ENCODE measurements around the gene SLC9A3. TPM values are rescaled to one million over a fixed set of nuclear protein-coding genes. Genes with fewer than 3 reads are reported as not detected.

Gene SLC9A3
- total RNA-seq, 1 donor from 2014 or later: 3.3 TPM

DNA sequence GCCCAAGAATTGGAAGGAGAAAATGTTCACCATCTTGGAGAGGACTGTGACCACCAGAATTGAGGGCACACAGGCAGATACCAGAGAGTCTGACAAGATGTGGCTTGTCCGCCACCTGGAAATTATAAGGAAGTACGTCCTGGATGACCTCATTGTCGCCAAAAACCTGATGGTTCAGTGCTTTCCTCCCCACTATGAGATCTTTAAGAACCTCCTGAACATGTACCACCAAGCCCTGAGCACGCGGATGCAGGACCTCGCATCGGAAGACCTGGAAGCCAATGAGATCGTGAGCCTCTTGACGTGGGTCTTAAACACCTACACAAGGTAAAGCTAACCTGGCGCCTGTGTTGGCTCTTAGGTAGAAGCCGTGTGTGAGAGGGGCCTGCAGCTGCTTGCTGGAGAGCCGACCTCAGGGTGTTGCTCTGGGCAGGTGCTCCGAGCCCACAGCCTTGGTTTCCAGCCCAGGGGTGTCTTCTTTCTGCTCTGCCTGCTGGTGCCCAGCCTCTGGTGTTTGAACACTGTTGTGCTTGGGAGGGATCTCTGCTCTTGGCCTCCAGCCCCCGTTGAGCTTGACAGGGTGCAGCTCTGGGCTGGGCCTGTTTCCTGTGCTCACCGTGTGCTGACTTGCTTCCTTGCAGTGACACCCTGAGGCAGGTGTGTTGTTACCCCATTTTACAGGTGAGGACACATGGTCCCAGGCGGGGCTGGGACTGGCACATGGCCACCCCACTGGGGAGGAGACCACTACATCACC, 70.3 kb downstream of the SLC9A3 start:
- intact Hi-C loops (cut with micrococcal nuclease): no loop called here
- H3K4me3 Mint-ChIP-seq: peak overlapping the region; percentile 54

DNA sequence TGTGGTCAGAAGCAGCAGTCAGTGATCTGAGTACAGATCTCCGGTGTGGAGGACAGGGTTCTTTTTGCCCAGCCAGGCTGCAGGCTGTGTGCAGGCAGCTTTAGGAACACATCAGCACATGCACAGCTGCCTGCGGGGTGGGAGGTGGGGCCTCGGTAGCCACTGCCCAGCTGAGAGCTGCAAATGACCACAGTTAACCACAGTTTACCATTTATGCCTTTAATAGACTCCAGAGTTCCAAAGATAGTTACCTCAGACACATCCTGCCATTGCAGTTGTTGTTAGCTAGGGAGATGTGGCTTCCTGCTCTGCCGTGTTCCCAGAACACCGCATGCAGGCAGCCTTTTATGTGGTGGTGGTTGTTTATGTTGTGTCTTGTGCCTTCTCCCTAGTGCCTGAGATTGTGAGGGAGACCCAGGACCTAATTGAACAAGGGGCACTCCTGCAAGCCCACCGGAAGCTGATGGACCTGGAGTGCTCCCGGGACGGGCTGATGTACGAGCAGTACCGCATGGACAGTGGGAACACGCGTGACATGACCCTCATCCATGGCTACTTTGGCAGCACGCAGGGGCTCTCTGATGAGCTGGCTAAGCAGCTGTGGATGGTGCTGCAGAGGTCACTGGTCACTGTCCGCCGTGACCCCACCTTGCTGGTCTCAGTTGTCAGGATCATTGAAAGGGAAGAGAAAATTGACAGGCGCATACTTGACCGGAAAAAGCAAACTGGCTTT, 71.1 kb downstream of the SLC9A3 start:
- H3K27ac Mint-ChIP-seq: peak overlapping the region; percentile 64
- peak overlapping the region; percentile 42 for H3K4me3 Mint-ChIP-seq
- H3K9me3 Mint-ChIP-seq: peaks cover 15% of the 10 kb centered on the region
- intact Hi-C loops (cut with micrococcal nuclease): no loop called here
- no peaks in the 10 kb centered on the region for H3K27me3 Mint-ChIP-seq
- H3K36me3 Mint-ChIP-seq (ENCODE audit: low read depth): peaks cover 88% of the 10 kb centered on the region
- H3K4me1 Mint-ChIP-seq: peaks cover 33% of the 10 kb centered on the region
- peak; percentile 72 for DNase-seq

More for the DNA sequence above, 70.3 kb downstream of the SLC9A3 start:
- peaks cover 88% of the 10 kb centered on the region for H3K36me3 Mint-ChIP-seq (ENCODE audit: low read depth)
- DNase-seq: no peak
- peaks cover 38% of the 10 kb centered on the region for H3K4me1 Mint-ChIP-seq
- peak overlapping the region; percentile 64 for H3K27ac Mint-ChIP-seq
- H3K27me3 Mint-ChIP-seq: no peaks in the 10 kb centered on the region
- H3K9me3 Mint-ChIP-seq: peaks cover 21% of the 10 kb centered on the region

DNA sequence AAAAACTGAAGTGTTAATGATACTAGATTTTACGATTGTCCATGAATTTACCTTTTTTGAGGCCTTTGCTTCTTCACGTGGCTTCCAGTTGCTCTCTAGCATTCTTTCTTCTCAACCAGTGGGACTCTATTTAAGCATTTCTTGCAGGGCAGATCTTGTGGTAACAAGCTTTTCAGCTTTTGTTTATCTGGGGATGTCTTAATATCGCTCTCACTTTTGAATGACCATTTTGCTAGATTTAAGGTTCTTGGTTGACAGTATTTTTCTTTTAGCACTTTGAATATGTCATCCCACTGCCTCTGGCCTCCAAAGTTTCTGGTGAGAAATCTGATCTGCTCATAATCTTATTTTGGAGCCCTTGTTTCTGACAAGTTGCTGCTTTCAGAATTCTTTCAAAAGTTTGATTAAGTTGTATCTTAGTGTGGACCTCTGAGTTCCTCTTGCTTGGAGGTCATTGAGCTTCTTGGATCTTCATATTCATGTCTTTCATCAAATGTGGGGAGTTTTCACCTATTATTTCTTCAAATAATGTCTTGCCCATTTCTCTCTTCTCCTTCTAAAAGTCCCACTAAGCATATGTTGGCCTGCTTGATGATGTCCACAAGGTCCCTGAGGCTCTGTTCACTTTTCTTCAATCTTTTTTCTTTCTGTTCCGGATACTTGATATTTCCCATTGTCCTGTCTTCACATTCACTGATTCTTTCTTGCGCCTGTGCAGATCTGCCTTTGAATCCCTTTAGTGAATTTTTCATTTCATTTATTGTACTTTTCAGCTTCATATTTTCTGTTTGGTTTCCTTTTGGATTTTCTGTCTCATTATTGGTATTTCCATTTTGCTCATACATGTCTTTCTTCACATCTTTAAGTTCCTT, 72.4 kb downstream of the SLC9A3 start:
- no peak overlapping the region for H3K27ac Mint-ChIP-seq
- peaks cover 89% of the 10 kb centered on the region for H3K36me3 Mint-ChIP-seq (ENCODE audit: low read depth)
- H3K9me3 Mint-ChIP-seq: peaks cover 15% of the 10 kb centered on the region
- H3K4me3 Mint-ChIP-seq: no peak overlapping the region
- no peak for DNase-seq
- H3K27me3 Mint-ChIP-seq: no peaks in the 10 kb centered on the region
- intact Hi-C loops (cut with micrococcal nuclease): no loop called here
- peaks cover 34% of the 10 kb centered on the region for H3K4me1 Mint-ChIP-seq

DNA sequence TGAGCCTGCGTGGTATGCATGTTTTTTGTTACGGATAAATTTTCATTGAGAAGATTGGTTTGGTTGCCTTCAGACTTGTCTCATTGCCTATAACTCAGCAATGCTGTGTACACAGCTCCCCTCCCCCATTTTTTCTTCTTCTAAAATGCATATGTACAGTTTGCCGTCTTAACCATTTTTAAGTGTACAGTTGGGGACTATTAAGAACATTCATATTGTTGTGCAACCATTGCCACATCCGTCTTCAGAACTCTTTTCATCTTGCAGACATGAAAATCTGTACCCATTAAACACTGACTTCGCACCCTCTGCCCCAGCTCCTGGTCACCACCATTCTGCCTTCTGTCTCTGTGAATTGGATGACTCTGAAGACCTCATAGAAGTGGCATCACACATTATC, 75.1 kb downstream of the SLC9A3 start:
- Mint-ChIP-seq H3K36me3 (ENCODE audit: low read depth) (peaks cover 84% of the 10 kb centered on the region), H3K27ac (no peak overlapping the region), H3K4me1 (peaks cover 46% of the 10 kb centered on the region), H3K27me3 (no peaks in the 10 kb centered on the region), H3K9me3 (peaks cover 15% of the 10 kb centered on the region), H3K4me3 (no peak overlapping the region)
- DNase-seq: no peak
- intact Hi-C loops (cut with micrococcal nuclease): loop anchor here (10.0 kb wide), 1 partner anchor 446 kb away; the partner anchor contains the start of genes BRD9 and TRIP13

DNA sequence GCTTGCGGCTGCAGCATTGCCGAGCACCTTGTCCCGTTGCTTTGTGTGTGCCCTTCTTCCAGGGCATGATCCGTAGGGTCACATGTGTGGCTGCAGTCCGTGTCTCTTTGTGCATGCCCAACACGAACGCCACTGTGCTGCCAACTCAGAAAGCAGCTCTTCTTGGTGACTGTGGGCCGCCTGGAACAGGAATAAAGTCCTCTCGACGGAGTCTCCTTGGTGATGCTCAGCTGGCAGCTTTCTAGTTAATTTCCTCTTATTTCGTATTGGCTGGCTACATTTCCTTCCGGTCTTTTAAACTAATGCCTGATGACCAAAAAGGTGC, 75.5 kb downstream of the SLC9A3 start:
- no peak for DNase-seq
- intact Hi-C loops (cut with micrococcal nuclease): loop anchor here (10.0 kb wide), 1 partner anchor 446 kb away; the partner anchor contains the start of genes BRD9 and TRIP13
- H3K4me3 Mint-ChIP-seq: no peak overlapping the region
- no peak overlapping the region for H3K27ac Mint-ChIP-seq
- H3K9me3 Mint-ChIP-seq: peaks cover 15% of the 10 kb centered on the region
- H3K36me3 Mint-ChIP-seq (ENCODE audit: low read depth): peaks cover 80% of the 10 kb centered on the region
- peaks cover 43% of the 10 kb centered on the region for H3K4me1 Mint-ChIP-seq
- H3K27me3 Mint-ChIP-seq: no peaks in the 10 kb centered on the region

DNA sequence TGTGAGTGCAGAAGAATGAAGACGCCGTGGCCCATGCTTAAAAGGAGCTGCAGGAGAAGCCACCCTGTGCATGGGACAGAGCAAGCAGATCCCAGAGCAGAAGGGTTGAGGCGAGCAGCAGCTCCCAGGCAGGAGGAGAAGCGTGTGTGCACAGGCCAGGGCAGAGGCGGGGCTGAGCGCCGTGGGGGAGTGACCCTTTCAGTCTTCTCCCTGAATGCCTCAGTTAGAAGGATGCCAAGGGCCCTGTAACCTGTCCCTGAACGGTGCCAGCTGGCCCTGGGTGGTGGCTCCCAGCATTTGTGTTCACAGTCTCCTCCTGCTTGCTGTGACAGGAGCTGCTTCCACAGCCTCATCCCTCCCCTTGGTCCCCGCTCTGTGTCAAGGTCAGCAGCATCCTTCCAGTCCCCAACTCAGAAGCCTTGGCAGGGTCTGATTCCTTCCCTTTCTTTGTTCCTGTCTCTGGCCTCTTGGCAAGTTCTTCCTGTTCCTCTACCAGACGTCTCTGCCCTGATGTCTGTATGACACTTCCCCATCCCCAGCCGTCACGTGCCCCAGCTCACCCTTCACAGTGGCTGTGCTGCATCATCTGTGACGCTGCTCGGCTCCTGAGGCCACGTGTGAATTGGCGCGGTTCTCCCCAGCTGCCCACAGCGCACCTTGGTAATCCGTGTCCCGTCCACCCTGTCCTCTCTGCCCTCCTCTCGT, 76.0 kb downstream of the SLC9A3 start:
- DNase-seq: no peak
- H3K27ac Mint-ChIP-seq: no peak overlapping the region
- peaks cover 38% of the 10 kb centered on the region for H3K4me1 Mint-ChIP-seq
- no peak overlapping the region for H3K4me3 Mint-ChIP-seq
- intact Hi-C loops (cut with micrococcal nuclease): loop anchor here (10.0 kb wide), 1 partner anchor 447 kb away; the partner anchor contains the start of genes BRD9 and TRIP13
- H3K36me3 Mint-ChIP-seq (ENCODE audit: low read depth): peaks cover 75% of the 10 kb centered on the region
- no peaks in the 10 kb centered on the region for H3K27me3 Mint-ChIP-seq
- peaks cover 15% of the 10 kb centered on the region for H3K9me3 Mint-ChIP-seq

DNA sequence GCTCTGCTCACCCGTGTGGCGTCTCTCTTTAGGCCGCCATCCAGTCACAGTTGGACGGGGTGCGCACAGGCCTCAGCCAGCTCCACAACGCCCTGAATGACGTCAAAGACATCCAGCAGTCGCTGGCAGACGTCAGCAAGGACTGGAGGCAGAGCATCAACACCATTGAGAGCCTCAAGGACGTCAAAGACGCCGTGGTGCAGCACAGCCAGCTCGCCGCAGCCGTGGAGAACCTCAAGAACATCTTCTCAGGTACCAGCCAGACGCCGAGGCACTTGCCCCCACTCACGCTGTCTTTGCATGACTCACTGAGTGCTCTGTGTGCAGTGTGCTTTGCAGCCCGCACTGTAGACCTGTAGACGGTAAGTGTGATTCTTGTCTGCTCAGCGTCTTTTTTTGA, 76.7 kb downstream of the SLC9A3 start:
- Mint-ChIP-seq H3K27me3 (no peaks in the 10 kb centered on the region), H3K9me3 (peaks cover 15% of the 10 kb centered on the region), H3K4me3 (no peak overlapping the region), H3K36me3 (ENCODE audit: low read depth) (peaks cover 70% of the 10 kb centered on the region), H3K4me1 (peaks cover 32% of the 10 kb centered on the region), H3K27ac (no peak overlapping the region)
- DNase-seq: no peak
- intact Hi-C loops (cut with micrococcal nuclease): loop anchor here (2.0 to 10.0 kb wide), 2 partner anchors 165 to 447 kb away; partner anchors contain the start of genes BRD9, CEP72 and TRIP13

DNA sequence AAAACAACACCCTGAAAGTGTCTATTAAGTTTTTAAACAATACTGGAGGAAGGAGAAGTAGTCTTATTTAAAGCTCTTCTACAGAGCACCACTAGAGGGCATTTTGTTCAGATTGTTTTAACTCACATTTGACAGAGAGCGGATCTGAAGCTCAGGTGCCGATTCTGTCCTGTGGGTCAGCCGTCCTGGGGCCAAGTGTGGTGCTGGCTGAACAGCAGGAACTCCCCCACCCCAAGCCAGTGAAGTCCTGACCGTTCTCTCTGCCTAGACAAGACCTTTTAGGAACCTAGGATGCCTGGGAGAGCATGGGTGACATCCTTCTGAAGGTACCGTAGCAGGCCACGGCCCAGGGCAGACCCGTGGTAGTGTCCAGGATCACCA, 77.4 kb downstream of the SLC9A3 start:
- H3K4me1 Mint-ChIP-seq: peaks cover 37% of the 10 kb centered on the region
- peak overlapping the region; percentile 45 for H3K27ac Mint-ChIP-seq
- peaks cover 66% of the 10 kb centered on the region for H3K36me3 Mint-ChIP-seq (ENCODE audit: low read depth)

DNA sequence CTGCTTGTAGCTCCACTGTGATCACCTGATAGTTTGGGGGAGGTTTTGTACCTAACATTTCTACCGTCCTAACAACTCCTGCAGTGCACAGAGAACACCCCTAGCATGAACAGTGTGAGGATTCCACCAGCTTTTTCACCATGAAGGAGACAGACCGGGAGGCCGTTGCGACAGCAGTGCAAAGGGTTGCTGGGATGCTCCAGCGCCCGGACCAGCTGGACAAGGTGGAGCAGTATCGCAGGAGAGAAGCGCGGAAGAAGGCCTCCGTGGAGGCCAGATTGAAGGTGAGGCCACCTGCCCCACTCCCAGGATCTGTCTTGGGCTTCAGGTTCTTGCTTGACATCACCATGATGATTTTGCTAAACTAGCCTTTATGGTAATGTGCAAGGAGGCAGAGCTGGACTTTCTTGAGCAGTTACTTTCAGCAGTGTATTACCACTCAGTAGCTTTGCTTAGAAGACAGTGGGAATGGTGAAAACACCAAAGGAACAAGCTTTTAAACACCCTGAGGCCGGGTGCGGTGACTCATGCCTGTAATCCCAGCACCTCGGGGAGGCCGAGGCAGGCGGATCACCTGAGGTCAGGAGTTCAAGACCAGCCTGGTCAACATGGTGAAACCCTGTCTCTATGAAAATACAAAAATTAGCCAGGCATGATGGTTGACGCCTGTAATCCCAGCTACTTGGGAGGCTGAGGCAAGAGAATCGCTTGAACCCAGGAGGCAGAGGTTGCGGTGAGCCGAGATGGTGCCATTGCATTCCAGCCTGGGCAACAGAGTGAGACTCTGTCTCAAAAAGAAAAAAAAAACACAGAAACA, 78.0 kb downstream of the SLC9A3 start:
- H3K4me1 Mint-ChIP-seq: peaks cover 37% of the 10 kb centered on the region
- peaks cover 60% of the 10 kb centered on the region for H3K36me3 Mint-ChIP-seq (ENCODE audit: low read depth)
- H3K27me3 Mint-ChIP-seq: no peaks in the 10 kb centered on the region
- no peak for DNase-seq
- peak overlapping the region; percentile 45 for H3K27ac Mint-ChIP-seq
- H3K4me3 Mint-ChIP-seq: no peak overlapping the region
- peaks cover 6% of the 10 kb centered on the region for H3K9me3 Mint-ChIP-seq
- intact Hi-C loops (cut with micrococcal nuclease): loop anchor here (1.0 to 10.0 kb wide), 3 partner anchors 26 to 449 kb away; partner anchors contain the start of genes BRD9, CEP72 and TRIP13

More for the DNA sequence above, 77.4 kb downstream of the SLC9A3 start:
- intact Hi-C loops (cut with micrococcal nuclease): loop anchor here (1.0 to 10.0 kb wide), 3 partner anchors 25 to 448 kb away; partner anchors contain the start of genes BRD9, CEP72 and TRIP13
- Mint-ChIP-seq H3K9me3 (peaks cover 11% of the 10 kb centered on the region), H3K27me3 (no peaks in the 10 kb centered on the region), H3K4me3 (no peak overlapping the region)
- no peak for DNase-seq

DNA sequence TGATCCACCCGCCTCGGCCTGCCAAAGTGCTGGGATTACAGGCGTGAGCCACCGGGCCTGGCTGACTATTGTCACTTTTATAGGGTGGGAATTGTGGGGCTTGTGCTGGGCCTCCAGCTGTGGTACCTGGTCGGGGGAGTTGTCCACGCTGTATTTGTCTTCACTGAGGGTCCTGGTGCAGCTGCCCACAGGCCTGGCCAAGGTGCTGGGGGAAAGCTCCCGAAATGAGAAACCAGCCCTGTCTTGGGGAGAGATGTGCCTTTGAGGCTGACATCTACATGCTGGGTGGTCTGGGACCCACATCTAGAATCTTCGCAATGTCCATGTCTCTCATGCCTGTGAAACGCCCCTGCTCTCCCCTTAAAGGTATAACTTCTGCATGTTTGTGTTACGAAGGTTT, 78.7 kb downstream of the SLC9A3 start:
- H3K4me1 Mint-ChIP-seq: peaks cover 40% of the 10 kb centered on the region
- no peak overlapping the region for H3K27ac Mint-ChIP-seq
- H3K36me3 Mint-ChIP-seq (ENCODE audit: low read depth): peaks cover 55% of the 10 kb centered on the region
- peaks cover 6% of the 10 kb centered on the region for H3K9me3 Mint-ChIP-seq
- no peaks in the 10 kb centered on the region for H3K27me3 Mint-ChIP-seq
- intact Hi-C loops (cut with micrococcal nuclease): loop anchor here (10.0 kb wide), 1 partner anchor 449 kb away; the partner anchor contains the start of genes BRD9 and TRIP13
- no peak for DNase-seq
- no peak overlapping the region for H3K4me3 Mint-ChIP-seq

DNA sequence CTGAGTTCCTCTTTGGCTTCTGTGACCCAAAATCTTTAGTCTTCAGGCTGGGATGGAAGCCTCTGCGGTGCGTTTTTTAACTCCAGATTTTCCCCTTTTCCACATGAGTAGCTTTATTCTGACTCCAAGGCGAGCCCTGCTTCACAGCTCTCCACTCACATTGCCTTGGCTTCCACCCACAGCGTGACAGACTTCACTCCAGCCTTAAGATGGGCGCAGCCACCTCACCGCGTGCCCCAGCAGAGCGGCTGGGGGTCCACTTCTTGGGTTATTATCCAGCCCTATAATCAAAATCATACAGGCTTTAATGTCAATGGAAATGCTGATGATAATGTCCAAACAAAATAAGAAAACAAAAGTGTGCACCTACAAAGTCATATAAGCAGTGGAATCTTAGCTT, 80.0 kb downstream of the SLC9A3 start:
- no peak for DNase-seq
- Mint-ChIP-seq H3K36me3 (ENCODE audit: low read depth) (peaks cover 41% of the 10 kb centered on the region), H3K27ac (peak overlapping the region; percentile 76), H3K9me3 (no peaks in the 10 kb centered on the region), H3K4me3 (peak overlapping the region; percentile 98), H3K27me3 (no peaks in the 10 kb centered on the region), H3K4me1 (peaks cover 36% of the 10 kb centered on the region)
- intact Hi-C loops (cut with micrococcal nuclease): loop anchor here (10.0 kb wide), 1 partner anchor 451 kb away; the partner anchor contains the start of genes BRD9 and TRIP13
